ENCODE data around the gene CNGA3. TPM values are rescaled to one million over a fixed set of nuclear protein-coding genes. Genes with fewer than 3 reads are reported as not detected.

Gene CNGA3
- 6.3 TPM for total RNA-seq

DNA sequence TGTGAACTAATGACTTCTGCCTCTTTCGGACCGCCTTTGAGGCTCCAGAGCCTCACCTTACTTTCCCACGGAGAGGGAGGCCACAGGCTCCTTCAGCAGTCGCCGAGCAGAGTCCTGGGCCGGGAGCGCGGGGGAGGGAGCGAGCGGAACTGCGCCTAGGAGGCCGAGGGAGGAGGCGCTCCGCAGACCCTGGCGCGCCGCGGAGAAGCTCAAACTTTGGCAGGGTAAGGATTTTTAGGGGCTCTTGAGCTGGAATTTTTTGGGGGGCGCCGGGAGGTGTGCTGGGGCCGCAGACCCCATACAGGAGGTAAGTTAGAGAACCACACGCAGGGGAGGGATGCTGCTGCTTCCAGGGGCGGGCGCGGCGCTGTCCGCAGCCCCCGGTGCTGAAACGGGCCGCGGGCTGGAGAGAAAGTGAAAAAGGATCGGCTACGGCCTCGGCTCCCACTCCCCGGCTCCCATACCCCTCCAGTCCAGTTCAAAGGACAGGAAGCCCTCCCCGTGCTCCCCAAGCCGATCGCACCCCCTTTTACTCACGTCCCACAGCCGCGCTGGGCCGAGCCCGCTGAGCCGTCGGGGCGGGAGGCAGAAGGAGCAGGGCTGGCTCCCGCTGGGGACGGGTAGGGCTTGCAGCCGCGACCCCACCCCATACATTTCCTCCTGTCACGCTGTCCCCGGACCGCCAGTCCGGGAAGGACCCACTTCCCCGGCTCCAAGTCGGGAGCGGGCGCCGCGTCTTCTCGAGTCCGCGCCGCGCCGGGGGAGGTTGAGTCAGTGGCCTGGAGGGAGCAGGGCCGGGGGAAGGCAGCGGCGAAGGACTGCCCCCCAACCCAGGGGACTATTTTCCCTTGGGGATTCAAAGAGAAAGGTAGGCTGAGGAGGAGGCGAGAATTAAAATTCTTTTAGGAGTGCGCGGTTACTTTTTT is at the start of gene CNGA3:
Gene CNGA3 (plus strand): TSS at position 146 of the 926 bp plus-strand sequence. CDS start 23,520 bp downstream, outside the sequence.

DNA sequence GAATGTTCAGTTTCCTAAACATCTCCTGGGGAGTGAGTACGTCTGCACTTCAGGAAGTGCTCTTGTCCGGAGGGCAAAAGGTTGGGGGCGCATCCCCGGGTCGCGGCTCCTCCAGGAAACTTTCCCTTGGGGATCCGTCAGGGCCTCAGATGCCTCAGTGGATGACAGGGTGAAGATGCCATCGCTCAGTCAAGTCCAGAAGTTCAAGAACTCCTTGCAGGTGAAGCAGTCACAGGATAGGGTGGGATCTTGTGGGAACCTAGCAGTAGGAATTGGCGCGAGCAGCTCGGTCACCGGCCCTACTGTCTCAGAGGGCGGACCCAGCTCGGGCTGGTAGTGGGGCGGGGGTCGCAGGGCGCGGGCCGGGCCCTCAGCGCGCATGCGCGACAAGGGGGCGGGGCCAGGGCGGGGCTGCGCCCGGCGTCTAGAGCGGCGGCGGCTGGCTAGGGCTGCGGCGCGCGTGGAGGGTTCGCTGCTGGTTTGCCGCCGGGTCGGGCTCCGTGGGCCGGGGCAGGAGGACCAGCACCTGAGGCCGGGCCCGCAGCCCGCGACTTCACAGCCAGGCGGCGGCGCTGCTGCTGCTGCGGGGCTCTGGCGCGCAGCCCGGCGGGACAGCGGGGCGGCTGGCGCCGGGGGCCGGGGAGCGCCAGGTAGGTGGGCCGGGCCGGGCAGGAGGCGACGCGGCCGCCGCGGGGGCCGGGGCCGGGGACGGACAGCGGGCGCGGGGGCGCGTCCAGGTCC is 98.3 kb downstream of the CNGA3 start, which contains the start of gene INPP4A:
Gene INPP4A (plus strand): TSS at position 423 of the 741 bp plus-strand sequence. CDS start 75,191 bp downstream, outside the sequence.

Other genes starting within 250 kb of the CNGA3 start
- 146 TPM for gene INPP4A, start 98.4 kb downstream of the CNGA3 start, total RNA-seq